ENCODE data around the gene MUC6. TPM values are rescaled to one million over a fixed set of nuclear protein-coding genes. Genes with fewer than 3 reads are reported as not detected.

The MUC6 gene
- total RNA-seq, 1 donor from 2014 or later = 1.0 TPM

GRCh38 chr11:1073851-1074243 is 37.3 kb upstream of the MUC6 start:
- peak; percentile 26 for DNase-seq (ENCODE audit: low spot score)
- ATAC-seq = no peak

- peak; percentile 77 for ATAC-seq
These were observed 36.8 kb upstream of the MUC6 start for GRCh38 chr11:1073261-1073724.

GRCh38 chr11:1072821-1073231 is 36.3 kb upstream of the MUC6 start:
- DNase-seq (ENCODE audit: low spot score) (no peak), ATAC-seq (no peak)

More at GRCh38 chr11:1073261-1073724, 36.8 kb upstream of the MUC6 start:
- peak; percentile 59 for DNase-seq (ENCODE audit: low spot score)

GRCh38 chr11:1072116-1072820 is 35.8 kb upstream of the MUC6 start:
- DNase-seq (ENCODE audit: low spot score) (no peak), ATAC-seq (no peak)

GRCh38 chr11:1071571-1072115 is 35.1 kb upstream of the MUC6 start:
- DNase-seq (ENCODE audit: low spot score) = no peak
- no peak for ATAC-seq

DNA sequence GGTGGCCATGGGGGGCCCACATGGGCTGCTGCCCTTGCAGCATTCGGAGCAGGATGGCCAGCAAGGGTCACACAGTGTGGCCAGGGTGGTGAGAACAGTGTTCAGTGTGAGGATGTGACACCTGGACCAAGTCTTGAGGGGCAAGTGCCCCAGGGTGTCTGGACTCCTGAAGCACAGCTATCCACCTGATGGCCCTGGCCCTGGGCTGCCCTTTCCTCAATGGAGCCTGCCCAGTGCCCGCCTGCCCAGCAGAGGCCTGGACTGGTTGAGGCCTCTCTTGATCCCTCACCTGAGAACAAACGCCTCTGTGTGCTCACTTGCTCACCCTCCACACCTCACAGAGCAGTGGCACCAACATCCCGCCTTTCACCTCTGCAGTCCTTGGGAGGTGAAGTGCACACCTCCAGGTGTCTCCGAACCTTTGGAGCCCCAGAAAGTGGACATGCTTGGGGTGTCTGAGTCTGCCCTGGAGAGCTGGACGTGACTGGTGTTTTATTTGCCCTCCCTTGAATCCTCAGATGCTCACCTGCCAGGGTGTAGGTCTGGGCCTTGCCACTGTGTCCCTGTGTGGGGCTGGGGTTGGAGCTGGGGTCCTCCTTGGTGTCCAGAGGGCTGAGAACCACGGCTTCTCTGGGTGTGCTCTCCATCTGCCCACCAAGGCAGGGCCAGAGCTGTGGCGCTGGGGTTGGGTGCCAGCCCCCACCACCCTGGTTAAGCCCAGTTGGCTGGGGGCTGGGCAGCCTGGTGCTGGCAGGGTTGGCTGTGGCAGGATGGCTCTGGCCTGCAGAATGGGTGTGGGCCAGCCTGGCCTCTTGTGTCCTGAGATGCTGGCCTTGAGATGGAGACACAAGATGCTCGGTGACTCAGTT is 34.3 kb upstream of the MUC6 start:
- no peak for DNase-seq (ENCODE audit: low spot score)
- no peak for ATAC-seq

DNA sequence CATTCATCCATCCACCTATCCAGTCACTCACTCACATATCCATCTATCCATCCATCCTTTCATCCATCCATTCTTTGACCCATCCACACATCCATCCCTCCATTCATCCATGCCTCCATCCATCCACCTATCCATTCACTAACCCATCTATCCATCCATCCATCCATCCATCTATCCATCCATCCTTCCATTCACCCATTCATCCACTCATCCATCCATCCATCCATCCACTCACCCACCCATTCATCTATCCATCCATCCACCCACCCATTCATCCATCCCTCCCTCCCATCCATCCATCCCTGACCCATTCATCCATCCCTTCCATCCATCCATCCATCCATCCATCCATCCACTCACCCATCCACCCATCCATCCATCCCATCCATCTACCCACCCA is 33.2 kb upstream of the MUC6 start:
- ATAC-seq = no peak
- DNase-seq (ENCODE audit: low spot score) = no peak

DNA sequence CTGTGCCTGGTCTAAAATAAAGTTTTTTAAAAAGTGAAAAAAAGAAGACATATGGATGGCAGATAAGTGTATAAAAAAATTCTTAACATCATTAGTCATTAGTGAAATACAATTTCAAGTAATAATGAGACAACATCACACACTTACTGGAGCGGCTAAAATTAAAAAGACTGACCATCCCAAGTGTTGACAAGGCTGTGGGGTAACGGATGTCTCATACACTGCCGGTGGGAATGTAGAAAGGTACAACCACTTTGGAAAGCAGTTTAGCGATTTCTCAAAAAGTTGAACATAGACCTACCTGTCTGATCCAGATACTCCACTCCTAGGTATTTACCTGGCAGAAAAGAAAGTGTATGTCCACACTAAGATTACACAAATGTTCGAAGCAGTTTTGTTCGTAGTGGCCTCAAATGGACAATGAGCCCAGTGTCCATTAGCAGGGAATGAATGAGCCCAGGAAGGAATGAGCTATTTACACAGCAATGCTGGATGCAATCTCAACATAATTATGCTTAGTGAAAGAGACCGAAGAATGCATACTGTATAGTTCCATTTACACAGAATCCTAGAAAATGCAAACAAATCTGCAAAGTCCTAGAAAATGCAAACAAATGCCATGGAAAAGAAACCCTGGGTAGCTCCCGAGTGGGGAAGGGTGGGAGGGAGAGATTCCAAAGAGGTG is 31.4 kb upstream of the MUC6 start:
- no peak for DNase-seq (ENCODE audit: low spot score)
- ATAC-seq = no peak

GRCh38 chr11:1064167-1064566 is 27.6 kb upstream of the MUC6 start:
- ATAC-seq (no peak), DNase-seq (ENCODE audit: low spot score) (no peak)

DNA sequence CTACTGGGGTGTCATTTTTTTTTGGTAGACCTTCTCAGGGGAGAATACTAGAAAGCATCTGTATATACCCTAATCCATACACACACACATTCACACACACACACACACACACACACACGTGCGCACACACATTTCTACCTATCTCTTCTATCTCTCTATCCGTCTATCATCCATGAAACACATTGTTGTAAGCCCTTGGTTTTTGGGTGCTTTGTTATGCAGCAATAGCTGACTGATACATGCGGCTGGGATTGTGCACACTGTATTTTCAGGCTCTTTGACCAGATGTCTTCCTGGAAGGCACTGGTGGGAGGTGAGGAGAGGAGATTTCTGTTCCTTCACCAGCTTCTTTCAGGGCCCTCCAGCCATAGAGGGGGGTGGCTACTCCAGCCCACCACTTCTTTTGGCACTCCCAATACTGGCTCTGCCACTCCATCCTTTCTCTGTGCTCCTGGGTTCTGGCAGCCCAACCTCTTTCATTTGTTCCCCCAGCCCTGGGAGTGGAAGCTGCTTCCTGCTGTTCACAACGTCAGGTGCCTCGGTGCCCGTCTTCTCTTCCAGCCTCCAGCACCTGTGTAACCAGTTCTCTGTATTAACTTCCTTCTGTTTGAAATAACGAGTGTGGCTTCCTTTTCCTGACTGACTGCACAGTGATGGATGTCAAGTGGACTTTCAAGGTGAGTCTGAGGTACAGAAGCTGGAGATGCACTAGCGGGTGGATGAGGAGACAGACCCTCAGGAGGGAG is 25.7 kb upstream of the MUC6 start:
- no peak for ATAC-seq
- DNase-seq (ENCODE audit: low spot score) = no peak

DNA sequence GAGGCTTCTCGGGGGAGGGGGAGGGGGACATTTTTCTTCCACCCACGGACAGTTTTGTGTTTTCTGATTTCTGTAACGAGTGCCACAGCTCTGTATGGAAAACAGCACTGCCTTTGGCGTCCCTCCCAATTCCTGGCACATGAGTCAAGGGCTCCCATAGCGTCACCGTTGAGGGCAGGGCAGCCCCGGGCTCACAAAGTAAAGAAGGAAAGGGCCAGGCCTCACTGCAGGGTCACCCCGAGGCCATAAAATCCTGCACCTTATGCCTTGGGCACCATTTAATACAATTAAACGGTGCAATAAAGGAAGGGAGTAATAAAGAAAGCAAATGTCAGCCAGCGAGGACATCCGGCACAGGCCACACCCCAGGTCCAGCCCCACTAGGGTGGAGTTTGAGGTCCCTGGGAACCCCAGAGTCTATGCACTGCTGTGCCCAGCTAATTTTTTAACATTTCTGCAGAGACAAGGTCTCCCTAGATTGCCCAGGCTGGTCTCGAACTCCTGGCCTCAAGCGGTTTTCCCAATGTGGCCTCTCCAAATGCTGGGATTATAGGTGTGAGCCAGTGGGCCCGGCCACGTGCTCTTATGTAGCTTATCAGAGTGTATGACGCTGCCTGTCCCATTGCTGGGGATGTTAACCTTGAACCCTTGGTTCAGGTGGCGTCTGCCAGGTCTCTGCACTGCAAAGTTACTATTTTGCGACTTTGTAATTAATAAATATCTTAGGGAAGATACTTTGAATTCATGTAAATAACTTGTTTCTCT is 24.5 kb upstream of the MUC6 start:
- no peak for ATAC-seq
- no peak for DNase-seq (ENCODE audit: low spot score)

DNA sequence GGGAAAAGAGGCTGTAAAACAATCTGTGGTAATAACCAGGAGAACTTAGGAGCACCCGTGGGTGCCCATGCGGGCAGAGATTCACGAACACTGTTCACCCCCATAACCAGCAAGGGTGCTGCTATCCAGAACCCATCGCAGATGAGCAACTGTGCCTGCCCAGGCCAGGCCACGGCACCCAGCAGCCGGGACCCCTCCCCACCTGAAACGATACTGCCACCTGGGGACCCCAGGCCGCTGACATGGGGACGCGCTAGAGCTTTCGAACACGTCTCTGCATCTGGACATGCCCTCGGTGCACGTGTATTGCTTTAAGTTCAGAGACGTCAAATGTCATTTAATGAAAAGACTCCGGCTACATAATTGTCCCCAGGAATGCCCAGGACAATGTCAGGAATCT is 23.9 kb upstream of the MUC6 start:
- DNase-seq (ENCODE audit: low spot score) (no peak), ATAC-seq (no peak)

- no peak for ATAC-seq
- no peak for DNase-seq (ENCODE audit: low spot score)
These were observed 23.2 kb upstream of the MUC6 start for GRCh38 chr11:1059759-1060158.

DNA sequence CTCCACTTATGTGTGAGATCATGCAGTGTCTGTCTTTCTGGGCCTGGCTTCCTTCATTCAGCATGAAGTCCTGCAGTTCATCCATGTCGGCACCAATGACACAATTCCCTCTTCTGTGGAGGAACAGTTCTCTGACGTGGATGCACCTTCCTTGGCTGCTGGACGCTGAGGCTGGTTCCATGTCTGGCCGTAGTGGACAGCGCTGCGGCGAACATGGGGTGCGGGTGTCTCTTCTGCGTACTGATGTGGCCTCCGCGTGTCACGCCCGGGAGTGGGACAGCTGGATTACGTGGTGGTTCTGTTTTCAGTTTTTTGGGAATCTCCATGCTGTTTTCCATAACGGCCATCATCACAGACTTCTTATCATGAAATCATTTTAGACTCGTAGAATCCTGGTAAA is 21.3 kb upstream of the MUC6 start:
- DNase-seq (ENCODE audit: low spot score) (no peak), ATAC-seq (no peak)

DNA sequence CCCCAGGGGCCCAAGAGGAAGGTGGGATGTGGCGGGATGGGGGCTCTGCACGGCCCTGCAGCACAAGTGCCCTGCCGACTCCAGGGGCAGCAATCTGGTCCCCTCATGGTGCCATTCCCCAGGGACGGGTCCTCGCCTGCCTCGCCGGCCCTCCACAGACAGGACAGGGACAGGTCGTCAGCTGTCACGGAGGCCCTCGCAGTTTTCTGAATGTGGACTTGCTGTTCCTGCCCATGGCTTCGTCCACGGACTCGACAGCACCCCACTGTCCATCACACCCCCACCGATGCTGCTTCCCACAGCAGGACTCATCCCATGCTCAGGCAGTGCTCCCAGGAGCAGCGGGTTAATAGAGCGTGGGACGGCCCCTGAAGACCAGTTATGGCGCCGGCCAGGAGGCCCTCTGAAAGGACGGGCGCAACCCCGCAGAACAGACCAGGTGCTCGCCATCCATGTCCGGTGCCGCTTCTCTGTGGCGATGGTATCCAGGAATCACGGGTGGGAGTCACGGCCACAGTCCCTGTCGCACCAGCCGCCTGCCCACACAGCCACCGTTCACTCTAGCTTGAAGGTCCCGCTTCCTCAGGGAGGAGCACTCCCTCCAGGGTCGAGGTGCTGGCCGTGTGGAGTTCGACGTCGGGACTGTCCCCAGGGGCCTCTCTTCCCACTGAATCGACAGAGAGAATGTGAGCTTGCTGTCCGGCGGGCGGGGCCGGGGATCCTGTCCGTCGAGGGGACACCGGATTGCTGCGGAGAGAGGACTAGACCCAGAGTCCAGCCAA is 19.7 kb upstream of the MUC6 start:
- no peak for DNase-seq (ENCODE audit: low spot score)

DNA sequence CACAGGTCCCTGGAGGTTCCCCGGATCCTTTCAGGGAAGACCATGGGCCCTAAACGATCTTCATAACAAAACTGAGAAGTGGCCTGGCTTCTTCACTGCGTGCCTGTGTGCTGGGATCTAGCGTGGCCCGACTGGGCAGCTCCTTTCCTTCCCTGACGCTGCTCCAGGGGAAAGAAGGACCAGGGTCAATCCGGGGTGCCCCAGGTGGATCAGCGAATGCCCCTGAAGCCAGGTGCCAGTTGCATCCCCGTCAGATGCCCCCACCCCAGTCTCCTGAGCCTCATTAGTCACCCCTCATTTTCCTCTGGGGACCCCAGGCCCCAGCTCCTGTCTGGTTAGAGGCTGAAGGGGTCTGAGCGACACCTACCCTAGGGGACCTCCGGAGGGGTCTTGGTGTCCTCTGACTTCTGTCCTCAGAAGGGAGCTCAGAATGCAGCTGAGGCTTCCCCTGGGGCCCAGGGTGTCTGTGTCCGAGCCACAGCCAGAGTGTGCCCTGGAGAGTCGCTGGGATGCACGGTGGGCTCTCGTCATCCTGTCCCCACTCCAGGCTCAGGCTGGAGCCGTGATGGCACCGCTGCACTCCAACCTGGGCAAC is 18.7 kb upstream of the MUC6 start:
- DNase-seq (ENCODE audit: low spot score) (no peak), ATAC-seq (no peak)

More for the DNA sequence above, 19.7 kb upstream of the MUC6 start:
- ATAC-seq = no peak

DNA sequence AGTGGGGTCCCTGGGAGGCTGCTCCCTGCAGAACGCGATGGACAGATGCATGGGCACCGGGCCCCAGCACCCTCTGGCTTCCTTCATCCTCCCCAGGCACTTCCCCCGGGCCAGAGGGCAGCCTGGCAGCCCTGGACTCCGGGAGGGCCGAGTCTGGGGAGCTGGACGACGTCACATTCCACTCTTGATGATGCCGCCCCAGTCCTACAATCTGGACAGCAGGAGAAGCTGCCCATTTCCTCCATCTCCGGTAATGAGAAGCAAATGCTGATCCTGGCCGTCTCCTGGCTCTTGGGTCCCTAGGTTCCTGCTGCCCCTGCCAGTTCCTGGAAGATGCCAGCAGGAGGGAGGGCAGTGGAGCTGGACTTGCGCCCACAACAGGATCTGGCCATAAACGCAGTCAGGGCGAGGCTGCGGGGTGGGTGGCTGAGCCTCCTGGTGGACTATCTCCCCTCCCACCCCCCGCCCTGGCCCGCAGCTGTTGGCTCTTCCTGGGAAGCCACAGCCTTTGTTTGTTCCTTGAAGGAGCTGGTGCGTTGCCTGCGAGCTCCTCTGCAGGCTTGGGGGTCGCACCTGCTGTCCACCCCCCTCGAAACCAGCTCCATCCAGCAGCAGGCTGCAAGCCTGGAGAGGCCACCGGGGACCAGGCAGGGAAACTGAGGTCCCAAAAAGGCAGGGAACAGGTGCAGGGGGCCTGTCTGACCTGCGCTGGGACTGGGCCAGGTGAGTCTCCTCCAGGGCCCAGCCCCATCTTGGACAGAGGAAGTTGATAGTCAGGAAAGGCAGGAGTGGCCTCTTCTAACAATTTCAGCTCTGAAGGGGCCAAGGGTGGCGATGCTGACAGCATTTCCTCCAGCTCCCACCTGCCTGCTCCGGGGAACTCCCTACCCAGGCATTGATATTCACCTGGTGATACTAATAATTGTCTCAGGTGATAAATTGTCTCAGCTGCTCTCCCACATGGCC is 17.9 kb upstream of the MUC6 start:
- no peak for DNase-seq (ENCODE audit: low spot score)
- no peak for ATAC-seq

Measured in left lobe of liver (tissue), 2 donors.